ENCODE data around the gene MBNL1. TPM values are rescaled to one million over a fixed set of nuclear protein-coding genes. Genes with fewer than 3 reads are reported as not detected.
"Not testable (repeated sequence)": the region's sequence is repeated elsewhere in the genome, so short reads cannot be mapped to it uniquely, and the experiment has no call there.

MBNL1 gene
- total RNA-seq, 1 donor from 2014 or later: 180 TPM

GRCh38 chr3:152379415-152380042 lies 110.8 kb downstream of the MBNL1 start:
- no peak for DNase-seq (ENCODE audit: missing footprints)
- ATAC-seq: no peak
- intact Hi-C loops (cut with DNase I): loop anchor here (5.0 kb wide), 2 partner anchors 47 to 112 kb away; partner anchors contain the start of gene MBNL1

- no peak for ATAC-seq
- intact Hi-C loops (cut with DNase I): loop anchor here (5.0 kb wide), 2 partner anchors 48 to 113 kb away; partner anchors contain the start of gene MBNL1
- no peak for DNase-seq (ENCODE audit: missing footprints)
These were observed 111.3 kb downstream of the MBNL1 start for GRCh38 chr3:152380043-152380442.

GRCh38 chr3:152381881-152382295 lies 113.2 kb downstream of the MBNL1 start:
- DNase-seq (ENCODE audit: missing footprints) (no peak), ATAC-seq (no peak)
- intact Hi-C loops (cut with DNase I): loop anchor here (5.0 kb wide), 2 partner anchors 50 to 115 kb away; partner anchors contain the start of gene MBNL1

GRCh38 chr3:152382312-152383135 lies 113.8 kb downstream of the MBNL1 start:
- intact Hi-C loops (cut with DNase I): loop anchor here (5.0 kb wide), 2 partner anchors 50 to 115 kb away; partner anchors contain the start of gene MBNL1
- peak; percentile 22 for ATAC-seq
- DNase-seq (ENCODE audit: missing footprints): no peak

GRCh38 chr3:152383136-152383606 lies 114.4 kb downstream of the MBNL1 start:
- no peak for DNase-seq (ENCODE audit: missing footprints)
- ATAC-seq: peak; percentile 43
- intact Hi-C loops (cut with DNase I): loop anchor here (5.0 kb wide), 2 partner anchors 51 to 116 kb away; partner anchors contain the start of gene MBNL1

- intact Hi-C loops (cut with DNase I): loop anchor here (5.0 kb wide), 2 partner anchors 52 to 117 kb away; partner anchors contain the start of gene MBNL1
- no peak for ATAC-seq
- no peak for DNase-seq (ENCODE audit: missing footprints)
These were observed 115.7 kb downstream of the MBNL1 start for GRCh38 chr3:152384412-152384811.

- intact Hi-C loops (cut with DNase I): loop anchor here (2.0 kb wide), 1 partner anchor 17 kb away; no protein-coding TSS in a partner anchor
- DNase-seq (ENCODE audit: missing footprints) (no peak), ATAC-seq (peak; percentile 68)
These were observed 117.0 kb downstream of the MBNL1 start for GRCh38 chr3:152385761-152386160.

- intact Hi-C loops (cut with DNase I): loop anchor here (2.0 kb wide), 1 partner anchor 17 kb away; no protein-coding TSS in a partner anchor
- DNase-seq (ENCODE audit: missing footprints) (no peak), ATAC-seq (no peak)
These were observed 117.5 kb downstream of the MBNL1 start for GRCh38 chr3:152386208-152386607.

- intact Hi-C loops (cut with DNase I): no loop called here
- DNase-seq (ENCODE audit: missing footprints) (no peak), ATAC-seq (no peak)
These were observed 119.9 kb downstream of the MBNL1 start for GRCh38 chr3:152388631-152389030.

- no peak for DNase-seq (ENCODE audit: missing footprints)
- no peak for ATAC-seq
- intact Hi-C loops (cut with DNase I): no loop called here
These were observed 120.7 kb downstream of the MBNL1 start for GRCh38 chr3:152389316-152389934.

GRCh38 chr3:152390647-152391046 lies 121.9 kb downstream of the MBNL1 start:
- intact Hi-C loops (cut with DNase I): no loop called here
- no peak for ATAC-seq
- DNase-seq (ENCODE audit: missing footprints): no peak

- ATAC-seq (no peak), DNase-seq (ENCODE audit: missing footprints) (no peak)
- intact Hi-C loops (cut with DNase I): no loop called here
These were observed 122.9 kb downstream of the MBNL1 start for GRCh38 chr3:152391671-152392070.

- DNase-seq (ENCODE audit: missing footprints) (no peak), ATAC-seq (no peak)
- intact Hi-C loops (cut with DNase I): no loop called here
These were observed 123.6 kb downstream of the MBNL1 start for GRCh38 chr3:152392272-152392880.

- intact Hi-C loops (cut with DNase I): no loop called here
- DNase-seq (ENCODE audit: missing footprints) (no peak), ATAC-seq (no peak)
These were observed 125.5 kb downstream of the MBNL1 start for GRCh38 chr3:152394246-152394645.

- ATAC-seq: peak; percentile 55
- intact Hi-C loops (cut with DNase I): loop anchor here (5.0 kb wide), 1 partner anchor 37 kb away; no protein-coding TSS in a partner anchor
- no peak for DNase-seq (ENCODE audit: missing footprints)
These were observed 127.0 kb downstream of the MBNL1 start for GRCh38 chr3:152395764-152396163.

GRCh38 chr3:152396867-152397266 lies 128.1 kb downstream of the MBNL1 start:
- intact Hi-C loops (cut with DNase I): loop anchor here (5.0 kb wide), 1 partner anchor 35 kb away; no protein-coding TSS in a partner anchor
- ATAC-seq (no peak), DNase-seq (ENCODE audit: missing footprints) (no peak)

GRCh38 chr3:152397348-152397747 lies 128.6 kb downstream of the MBNL1 start:
- ATAC-seq; DNase-seq (ENCODE audit: missing footprints): not testable (repeated sequence)
- intact Hi-C loops (cut with DNase I): loop anchor here (5.0 kb wide), 1 partner anchor 35 kb away; no protein-coding TSS in a partner anchor

- no peak for ATAC-seq
- intact Hi-C loops (cut with DNase I): loop anchor here (5.0 kb wide), 1 partner anchor 34 kb away; no protein-coding TSS in a partner anchor
- DNase-seq (ENCODE audit: missing footprints): no peak
These were observed 129.8 kb downstream of the MBNL1 start for GRCh38 chr3:152398495-152398894.
